ENCODE measurements around the gene SERPINA9.
"Not testable (repeated sequence)": the region's sequence is repeated elsewhere in the genome, so short reads cannot be mapped to it uniquely, and the experiment has no call there.

SERPINA9 gene

GRCh38 chr14:94517248-94517640 lies 41.2 kb upstream of the SERPINA9 start:
- DNase-seq (ENCODE audit: low read depth), result no peak
- no peak for TF ChIP-seq CTCF (conservative IDR thresholded peaks at IDR 0.05; ENCODE audit: low read depth, low read length)
- no peak overlapping the region for H3K4me3 ChIP-seq (ENCODE audit: low read depth, low read length)

- no peak overlapping the region for H3K4me3 ChIP-seq (ENCODE audit: low read depth, low read length)
- DNase-seq (ENCODE audit: low read depth), result no peak
- no peak for TF ChIP-seq CTCF (conservative IDR thresholded peaks at IDR 0.05; ENCODE audit: low read depth, low read length)
Observed at GRCh38 chr14:94515856-94516255, 39.9 kb upstream of the SERPINA9 start.

- TF ChIP-seq CTCF (conservative IDR thresholded peaks at IDR 0.05; ENCODE audit: low read depth, low read length), result no peak
- DNase-seq (ENCODE audit: low read depth), result no peak
Observed at GRCh38 chr14:94515426-94515825, 39.4 kb upstream of the SERPINA9 start.

GRCh38 chr14:94514351-94514750 lies 38.4 kb upstream of the SERPINA9 start:
- H3K4me3 ChIP-seq (ENCODE audit: low read depth, low read length), result no peak overlapping the region
- TF ChIP-seq CTCF (conservative IDR thresholded peaks at IDR 0.05; ENCODE audit: low read depth, low read length), result no peak
- DNase-seq (ENCODE audit: low read depth), result no peak

More at GRCh38 chr14:94515426-94515825, 39.4 kb upstream of the SERPINA9 start:
- no peak overlapping the region for H3K4me3 ChIP-seq (ENCODE audit: low read depth, low read length)

GRCh38 chr14:94510481-94510880 lies 34.5 kb upstream of the SERPINA9 start:
- not testable (repeated sequence) for DNase-seq (ENCODE audit: low read depth); H3K4me3 ChIP-seq (ENCODE audit: low read depth, low read length)

GRCh38 chr14:94509356-94509755 lies 33.4 kb upstream of the SERPINA9 start, which contains the start of gene SERPINA12:
Gene SERPINA12, minus strand, starts transcription at chr14:94509469. Its CDS starts 11,072 bp downstream, at chr14:94498397.
- TF ChIP-seq CTCF (conservative IDR thresholded peaks at IDR 0.05; ENCODE audit: low read depth, low read length), result no peak
- DNase-seq (ENCODE audit: low read depth), result no peak
- H3K4me3 ChIP-seq (ENCODE audit: low read depth, low read length), result no peak within 1 kb of the TSS

- TF ChIP-seq CTCF (conservative IDR thresholded peaks at IDR 0.05; ENCODE audit: low read depth, low read length), result no peak
- DNase-seq (ENCODE audit: low read depth), result no peak
- H3K4me3 ChIP-seq (ENCODE audit: low read depth, low read length), result no peak overlapping the region
Observed at GRCh38 chr14:94505641-94506040, 29.6 kb upstream of the SERPINA9 start.

- no peak for DNase-seq (ENCODE audit: low read depth)
Observed at GRCh38 chr14:94505206-94505605, 29.2 kb upstream of the SERPINA9 start.

More at GRCh38 chr14:94505206-94505605, 29.2 kb upstream of the SERPINA9 start:
- no peak for TF ChIP-seq CTCF (conservative IDR thresholded peaks at IDR 0.05; ENCODE audit: low read depth, low read length)
- no peak overlapping the region for H3K4me3 ChIP-seq (ENCODE audit: low read depth, low read length)
